GM19467 (cell line): Measurements from ENCODE around the gene ZNF414.
"Not testable (repeated sequence)": the region's sequence is repeated elsewhere in the genome, so short reads cannot be mapped to it uniquely, and the experiment has no call there.

ENCODE experiments used
- ATAC-seq: cut with Tn5 transposase; IDR thresholded peaks from one replicate; pipeline ENCODE4 v1.9.1; 2021; ENCODE audit warnings: mild to moderate bottlenecking, moderate library complexity; ENCODE audit not compliant: unreplicated experiment

The ZNF414 gene

DNA sequence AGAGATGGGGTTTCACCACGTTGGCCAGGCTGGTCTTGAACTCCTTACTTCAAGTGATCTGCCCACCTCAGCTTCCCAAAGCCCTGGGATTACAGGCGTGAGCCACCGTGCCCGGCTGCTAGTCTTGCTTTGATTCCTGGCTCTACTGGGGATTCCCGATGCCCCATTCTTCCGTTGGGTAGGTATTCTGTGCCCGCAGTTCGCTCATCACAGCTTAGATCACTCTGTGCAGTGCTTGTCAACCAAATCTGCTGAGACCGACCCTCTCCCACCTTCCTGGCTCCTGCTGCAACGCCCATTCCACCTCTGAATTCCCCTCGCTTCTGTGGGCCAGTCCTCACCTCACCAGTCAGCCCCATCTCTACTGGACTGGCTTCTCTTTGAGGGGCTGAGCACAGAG is 4.6 kb upstream of the ZNF414 start:
- ATAC-seq: no peak

DNA sequence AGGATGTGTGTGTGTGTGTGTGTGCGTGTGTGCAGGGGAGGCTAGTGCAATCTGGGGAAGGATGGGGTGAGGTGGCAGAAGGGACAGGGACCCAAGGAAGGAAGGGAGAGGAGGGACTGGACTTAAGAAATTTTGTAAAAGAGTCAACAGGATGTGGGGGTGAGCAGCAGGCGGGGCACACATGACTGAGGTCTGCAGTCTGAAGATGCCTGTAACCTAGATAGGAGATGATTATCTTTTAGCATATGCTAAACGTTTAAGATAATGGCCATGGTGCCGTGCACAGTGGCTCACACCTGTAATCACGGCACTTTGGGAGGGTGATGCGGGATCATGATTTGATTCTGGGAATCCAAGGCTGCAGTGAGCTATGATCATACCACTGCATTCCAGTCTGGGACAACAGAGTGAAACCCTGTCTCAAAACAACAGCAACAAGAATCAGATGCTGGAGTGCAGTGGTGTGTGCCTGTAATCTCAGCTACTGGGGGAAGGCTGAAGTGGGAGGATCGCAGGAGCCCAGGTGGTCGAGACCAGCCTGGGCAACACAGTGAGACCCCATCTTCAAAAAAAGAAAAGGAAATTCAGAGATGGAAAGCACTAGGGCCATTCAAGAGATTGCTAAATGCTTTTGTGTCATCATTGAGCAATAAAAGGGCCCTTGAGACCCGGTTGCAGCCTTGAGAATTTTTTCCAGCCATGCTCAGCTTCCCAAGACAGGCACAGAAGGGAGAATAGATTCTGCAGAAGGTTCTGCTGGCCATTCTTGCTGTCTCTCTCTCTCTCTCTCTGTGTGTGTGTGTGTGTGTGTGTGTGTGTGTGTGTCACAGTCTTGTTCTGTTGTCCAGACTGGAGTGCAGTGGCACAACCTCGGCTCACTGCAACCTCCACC is 3.8 kb upstream of the ZNF414 start:
- no peak for ATAC-seq

DNA sequence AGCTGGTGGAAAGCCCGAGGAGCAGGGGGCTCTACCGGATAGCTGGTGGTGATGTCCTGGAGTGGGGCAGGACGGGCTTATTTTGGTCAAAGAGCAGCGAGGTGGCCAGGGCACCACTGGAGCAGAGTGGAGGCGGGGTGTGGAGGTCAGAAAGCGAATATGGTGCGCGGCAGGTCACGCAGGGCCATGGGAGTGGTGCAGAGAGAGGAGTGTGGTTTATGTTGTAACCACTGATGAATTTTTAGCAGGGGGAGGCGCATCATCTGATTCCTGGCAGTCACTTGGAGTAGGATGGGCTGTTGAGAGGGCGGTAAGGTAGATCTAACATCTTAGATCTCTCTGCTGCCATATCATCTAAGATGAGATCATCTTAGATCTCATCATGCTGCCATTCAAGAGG is 1.4 kb upstream of the ZNF414 start:
- no peak for ATAC-seq

DNA sequence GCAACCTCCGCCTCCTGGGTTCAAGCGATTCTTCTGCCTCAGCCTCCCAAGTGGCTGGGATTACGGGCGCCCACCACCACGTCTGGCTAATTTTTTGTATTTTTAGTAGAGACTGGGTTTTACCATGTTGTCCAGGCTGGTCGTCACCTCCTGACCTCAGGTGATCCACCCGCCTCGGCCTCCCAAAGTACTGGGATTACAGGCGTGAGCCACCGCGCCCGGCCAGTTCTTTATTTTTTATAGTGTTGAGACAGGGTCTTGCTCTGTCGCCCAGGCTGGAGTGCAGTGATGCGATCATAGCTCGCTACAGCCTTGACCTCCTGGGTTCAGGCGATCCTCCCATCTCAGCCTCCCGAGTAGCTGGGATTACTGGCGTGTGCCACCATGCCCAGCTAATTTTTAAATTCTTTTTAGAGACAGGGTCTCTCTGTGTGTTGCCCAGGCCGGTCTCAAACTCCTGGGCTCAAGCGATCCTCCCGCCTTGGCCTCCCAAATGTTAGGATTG is 590 bp upstream of the ZNF414 start:
- ATAC-seq: not testable (repeated sequence)

DNA sequence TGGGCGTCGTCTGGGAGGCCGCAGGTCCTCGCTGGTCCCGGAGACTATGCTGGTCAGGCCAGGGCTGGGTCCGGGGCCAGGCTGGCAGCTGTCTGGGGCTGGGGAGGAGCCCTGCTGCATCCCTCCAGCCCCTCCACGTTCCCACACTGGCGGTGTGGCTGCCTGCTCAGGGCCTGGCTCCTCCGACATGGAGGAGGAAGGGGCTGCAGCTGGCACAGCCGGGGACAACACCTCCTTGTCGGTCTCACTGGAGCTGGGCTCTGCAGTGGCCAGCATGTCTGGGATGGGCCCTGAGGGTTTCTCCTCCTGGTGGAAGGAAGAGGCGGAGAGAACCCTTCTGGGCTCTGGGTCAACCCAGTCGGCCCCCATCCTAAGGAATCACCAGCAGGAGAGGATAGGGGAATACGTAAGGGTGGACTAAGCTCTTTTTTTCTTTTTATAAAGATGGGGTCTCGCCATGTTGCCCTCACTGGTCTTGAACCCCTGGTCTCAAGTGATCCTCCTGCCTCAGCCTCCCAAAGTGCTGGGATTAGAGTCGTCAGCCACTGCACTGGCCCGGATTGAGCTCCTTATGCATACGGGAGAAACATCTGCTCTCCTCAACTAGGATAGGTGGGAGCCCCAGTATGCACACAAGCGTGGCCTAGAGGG is 806 bp downstream of the ZNF414 start:
- peak; percentile 2 for ATAC-seq

DNA sequence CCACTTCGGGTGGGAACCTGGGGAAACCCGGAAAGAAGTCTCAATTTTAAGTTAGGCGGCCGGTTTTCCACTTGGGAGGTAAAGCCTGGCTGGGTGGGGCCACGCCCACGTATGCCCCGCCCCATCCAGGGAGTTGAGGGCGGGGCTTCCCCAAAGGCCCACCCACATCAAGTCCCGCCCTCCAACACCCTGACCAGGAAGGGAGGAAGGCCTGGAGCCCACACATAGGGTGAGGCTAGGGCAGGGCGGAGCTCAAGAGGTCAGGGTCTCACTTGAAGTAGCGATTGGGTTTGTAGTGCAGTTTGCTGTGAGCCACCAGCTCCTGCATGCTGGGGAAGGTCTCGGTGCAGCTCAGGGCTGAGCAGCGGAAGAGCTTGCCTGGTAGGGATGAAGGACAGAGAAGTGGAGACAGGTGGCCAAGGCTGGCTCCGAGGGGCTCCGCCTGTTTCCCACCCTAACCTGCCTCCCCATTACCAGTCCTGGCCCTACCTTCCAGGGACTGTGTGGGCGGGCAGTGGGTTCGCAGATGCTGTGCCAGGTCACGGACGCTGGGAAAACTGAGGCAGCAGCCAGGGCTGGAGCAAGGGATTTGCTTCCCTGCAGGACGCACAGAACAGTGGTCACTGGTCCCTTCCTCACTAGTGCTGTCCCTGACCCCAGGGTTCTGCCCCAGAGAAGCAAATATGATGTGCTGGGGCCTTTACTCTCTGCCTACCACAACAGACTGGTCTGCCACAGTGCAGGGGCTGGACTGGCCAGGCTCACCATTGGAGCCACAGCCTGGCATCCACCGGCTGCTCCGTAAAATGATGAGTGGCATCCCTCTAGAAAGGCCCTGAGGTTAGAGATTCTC is 1.6 kb downstream of the ZNF414 start:
- no peak for ATAC-seq

DNA sequence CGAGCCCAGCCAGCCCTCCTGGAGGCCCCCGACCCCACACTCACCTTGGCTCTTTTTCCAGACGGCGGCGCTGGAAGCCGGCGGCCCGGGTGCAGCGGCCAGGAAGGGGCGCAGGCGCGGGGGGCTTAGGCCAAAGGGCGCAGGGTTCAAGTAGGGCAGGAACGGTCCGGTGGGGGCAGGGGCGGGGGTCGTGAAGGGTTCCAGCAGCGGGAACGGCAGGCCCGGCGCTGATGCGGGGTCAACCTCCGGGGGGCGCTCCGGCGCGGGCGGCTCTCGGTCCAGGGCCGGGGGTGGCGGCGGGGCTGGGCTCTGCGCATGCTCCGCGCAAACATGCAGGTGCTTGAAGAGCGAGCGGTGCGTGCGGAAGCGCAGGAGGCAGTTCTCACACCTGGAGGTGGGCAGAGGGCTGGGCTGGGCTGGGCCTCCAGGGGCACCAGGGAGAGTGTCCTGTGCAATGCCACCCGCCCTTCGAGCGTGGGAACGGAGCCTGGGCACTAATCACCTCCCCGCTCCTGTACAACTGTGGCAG is 2.3 kb downstream of the ZNF414 start:
- ATAC-seq: no peak

DNA sequence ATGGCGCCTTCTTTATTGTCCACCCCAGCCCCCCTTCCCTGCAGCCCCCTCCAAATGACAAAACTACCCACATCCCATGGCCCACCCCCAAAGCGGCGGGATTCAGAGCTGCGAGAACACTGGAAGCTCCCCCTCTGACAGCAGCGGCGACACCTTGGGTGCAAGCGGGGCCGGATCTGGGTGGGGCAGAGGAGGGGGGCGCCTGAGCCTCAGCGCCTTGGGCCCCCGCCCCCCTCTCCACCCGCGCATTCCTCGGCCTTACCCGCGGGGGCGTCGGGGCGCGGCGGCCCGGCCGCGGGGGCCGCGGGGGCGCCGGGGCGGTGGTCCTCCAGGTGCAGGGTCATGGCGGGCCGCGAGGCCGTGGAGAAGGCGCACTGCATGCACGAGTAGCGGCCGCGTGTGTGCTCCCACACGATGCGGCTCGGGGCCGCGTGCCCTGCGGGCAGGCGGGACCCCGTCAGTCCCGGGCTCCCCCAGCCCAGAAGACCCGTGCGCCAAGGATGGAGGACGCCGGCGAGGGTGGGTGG is 3.3 kb downstream of the ZNF414 start:
- ATAC-seq: no peak

DNA sequence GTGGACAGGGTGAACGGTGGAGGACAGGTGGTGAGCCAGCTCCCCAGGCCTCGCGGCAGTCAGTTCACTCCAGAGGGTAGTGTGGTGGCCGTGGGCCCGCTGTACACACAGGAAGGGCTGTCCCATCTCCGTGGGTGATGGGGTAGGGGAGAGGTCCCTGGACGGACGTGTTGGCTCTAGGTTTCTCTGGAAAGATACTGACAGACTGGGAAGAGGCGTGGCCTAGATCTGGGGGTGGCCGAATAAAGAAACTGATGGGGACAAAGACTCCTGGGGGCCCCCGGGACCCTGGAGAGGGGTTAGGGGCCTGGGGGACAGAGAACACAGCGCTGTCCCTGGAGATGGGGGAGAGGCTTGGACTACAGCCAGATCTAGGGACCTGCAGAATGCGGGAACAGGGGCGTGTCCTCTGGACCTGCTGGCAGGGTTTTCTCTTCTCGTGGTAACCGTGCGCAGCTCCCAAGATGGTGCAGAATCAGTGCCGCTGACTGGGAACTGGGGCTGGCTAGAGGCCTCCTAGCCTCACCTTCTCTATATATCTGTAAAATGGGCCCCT is 7.5 kb downstream of the ZNF414 start:
- no peak for ATAC-seq

DNA sequence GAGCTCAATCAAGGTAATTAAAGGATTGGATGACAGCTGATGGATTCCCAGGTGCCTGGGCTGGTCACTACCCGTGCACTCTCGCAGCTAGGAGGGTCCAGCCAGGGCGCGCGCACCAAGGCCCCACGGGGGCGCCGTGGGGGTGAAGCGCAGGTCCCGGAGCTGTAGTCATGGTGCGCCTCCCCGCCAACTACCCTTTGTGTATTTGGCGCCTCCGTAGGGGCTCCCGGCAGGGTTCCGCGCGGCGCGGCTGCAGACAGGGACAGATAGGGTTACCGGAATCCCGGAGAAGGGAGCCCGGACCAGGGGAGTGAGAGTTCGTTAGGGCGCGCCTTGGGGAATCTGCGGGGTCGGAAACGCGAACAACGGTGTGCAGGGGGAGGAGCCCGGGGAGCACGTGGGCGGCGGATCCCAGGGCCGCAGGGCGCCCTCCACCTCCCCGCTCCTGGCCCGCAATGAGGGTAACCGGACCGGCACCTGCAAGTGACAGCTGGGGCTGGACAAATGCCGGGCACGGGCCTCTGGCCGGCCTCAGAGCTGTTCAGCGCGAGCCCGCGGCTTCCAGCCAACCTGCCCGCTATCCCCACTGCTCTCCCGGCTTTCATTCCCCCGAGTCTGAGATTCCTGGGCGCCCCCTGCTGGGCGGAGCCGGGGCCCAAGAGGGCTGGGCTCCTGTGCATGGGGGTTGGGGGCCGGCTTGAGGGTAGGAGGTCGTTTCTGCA is 8.1 kb downstream of the ZNF414 start:
- ATAC-seq: no peak

DNA sequence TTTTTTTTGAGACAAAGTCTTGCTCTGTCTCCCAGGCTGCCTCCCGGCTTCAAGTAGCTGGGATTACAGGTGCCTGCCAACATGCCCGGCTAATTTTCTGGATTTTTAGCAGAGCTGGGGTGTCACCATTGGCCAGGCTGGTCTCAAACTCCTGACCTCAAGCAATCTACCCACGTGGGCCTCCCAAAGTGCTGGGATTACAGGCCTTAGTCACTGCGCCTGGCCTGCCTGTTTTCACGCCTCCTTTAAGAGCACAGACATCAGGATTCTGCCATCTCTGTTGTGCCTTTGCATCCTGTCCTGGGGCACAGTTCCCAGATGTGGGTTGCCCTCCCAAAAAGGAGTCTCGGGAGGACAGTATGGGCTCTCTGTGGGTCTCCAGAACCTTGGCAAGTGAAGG is 9.0 kb downstream of the ZNF414 start:
- no peak for ATAC-seq

DNA sequence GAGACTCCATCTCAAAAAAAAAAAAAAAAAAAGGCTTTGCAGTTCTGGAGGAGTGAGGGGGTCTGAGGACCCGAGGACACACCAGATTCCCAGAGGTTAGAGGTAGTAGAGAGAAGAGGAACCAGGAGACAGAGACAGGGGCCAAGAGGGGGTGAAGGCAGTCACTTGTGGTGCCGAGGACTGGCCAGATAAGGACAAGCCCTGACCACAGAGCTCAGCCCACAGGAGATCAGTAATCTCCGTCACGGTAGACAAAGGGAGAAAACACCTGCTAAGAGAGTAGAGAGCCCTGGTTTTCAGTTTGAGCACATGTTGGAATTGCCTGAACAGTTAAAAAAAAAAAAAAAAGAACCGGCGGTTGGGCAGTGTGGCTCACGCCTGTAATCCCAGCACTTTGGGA is 9.8 kb downstream of the ZNF414 start:
- no peak for ATAC-seq

DNA sequence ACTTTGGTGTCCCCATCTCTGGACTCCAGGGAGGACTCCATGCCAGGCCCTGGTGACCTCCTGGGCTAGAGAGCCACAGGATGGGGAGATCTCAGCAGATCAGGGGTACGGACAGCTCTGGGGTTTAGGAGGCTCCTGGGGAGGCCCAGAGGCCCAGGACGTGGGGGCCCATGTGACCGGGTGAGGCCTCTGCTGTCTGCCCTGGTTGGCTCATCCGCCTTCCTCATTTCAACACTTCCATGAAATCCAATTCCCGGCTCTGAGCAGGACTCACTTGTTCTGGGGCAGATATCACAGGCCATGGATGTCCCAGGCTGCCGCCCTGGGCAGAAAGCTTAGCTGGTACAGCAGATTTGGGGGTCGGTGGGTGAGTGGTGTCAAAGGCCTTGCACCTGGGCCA is 10.5 kb downstream of the ZNF414 start:
- no peak for ATAC-seq

DNA sequence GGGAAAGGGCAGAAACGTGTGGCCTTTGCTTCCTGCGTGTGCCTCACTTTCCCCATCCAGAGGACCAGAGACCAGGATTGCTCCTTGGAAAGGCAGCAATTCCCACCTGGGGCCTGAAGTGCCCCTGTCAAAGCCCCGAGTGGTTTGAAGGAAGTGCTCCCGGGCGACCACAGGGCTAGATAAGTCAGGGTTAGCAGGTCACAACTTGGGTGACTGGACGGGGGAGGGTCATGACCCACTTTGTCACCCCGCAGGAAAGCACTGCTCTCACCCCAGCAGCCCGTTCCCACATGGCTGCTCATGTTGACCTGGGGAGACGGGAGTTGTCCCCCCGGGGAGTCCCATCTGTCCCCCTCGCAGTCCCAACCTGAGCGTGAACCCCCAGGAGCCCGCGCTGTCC is 12.0 kb downstream of the ZNF414 start:
- ATAC-seq: no peak

DNA sequence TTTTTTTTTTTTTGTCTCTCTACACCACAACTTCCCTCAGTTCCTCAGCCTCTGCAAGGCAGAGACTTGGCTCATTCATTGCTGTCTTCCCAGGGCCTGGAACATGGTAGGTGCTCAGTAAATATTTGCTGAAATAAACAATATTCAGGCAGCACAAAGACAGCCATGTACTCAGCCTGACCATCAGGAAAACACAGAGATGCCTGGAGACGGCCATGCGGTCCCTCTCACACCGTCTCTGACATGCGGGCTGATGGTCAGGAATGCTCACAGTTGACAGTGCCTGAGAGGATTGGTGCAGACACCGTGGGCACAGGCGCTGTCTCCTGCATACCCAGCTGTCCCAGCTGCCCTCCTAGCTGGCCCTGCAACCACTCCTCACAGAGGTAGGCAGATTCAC is 12.5 kb downstream of the ZNF414 start:
- ATAC-seq: no peak

DNA sequence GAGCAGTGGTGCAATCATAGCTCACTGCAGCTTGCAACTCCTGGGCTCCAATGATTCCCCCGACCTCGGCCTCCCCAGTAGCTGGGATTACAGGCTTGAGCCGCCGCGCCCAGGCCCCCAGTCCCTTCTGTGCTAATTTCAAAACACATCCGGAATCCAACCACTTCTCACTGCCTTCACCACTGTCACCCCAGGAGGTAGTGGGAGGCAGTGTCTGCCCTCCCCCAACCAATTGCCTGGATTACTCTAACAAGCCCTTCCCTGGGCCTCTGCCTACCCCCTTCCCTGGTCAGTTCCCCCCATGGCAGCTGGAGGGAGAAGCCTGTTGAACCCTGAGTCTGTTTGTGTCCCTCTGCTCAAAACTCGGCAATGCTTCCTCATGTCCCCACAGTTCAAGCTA is 13.8 kb downstream of the ZNF414 start:
- no peak for ATAC-seq

DNA sequence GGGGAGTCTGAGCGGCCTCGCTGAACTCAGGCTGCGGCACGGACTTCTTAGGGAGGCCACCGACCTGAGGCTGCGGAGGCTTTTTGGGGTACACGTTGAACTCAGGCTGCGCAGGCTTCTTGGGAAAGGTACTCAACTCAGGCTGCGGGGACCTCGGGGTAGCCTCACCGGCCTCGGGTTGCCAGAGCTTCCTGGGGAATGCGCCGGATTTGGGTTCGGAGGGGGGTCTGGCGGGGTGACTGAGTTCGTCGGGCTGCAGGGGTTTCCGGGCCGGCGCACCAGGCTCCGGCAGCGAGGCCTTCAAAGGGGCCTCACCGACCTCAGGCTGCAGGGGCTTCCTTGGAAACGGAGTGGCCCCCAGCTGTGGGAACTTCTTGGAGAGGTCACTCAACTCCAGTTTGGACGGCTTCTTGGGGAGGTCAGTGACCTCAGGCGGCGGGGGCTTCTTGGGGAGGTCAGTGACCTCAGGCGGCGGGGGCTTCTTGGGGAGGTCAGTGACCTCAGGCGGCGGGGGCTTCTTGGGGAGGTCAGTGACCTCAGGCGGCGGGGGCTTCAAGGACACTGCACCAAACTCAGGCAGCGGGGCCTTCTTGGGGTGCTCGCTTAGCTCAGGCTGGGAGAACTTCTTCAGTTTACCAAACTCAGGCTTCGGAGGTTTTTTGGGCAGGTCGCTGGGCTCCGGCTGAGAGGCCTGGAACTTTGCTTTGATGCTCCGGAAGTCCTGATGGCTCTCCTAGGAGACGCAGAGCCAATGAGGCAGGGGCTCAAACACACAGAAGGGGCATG is 14.7 kb downstream of the ZNF414 start:
- ATAC-seq: no peak

DNA sequence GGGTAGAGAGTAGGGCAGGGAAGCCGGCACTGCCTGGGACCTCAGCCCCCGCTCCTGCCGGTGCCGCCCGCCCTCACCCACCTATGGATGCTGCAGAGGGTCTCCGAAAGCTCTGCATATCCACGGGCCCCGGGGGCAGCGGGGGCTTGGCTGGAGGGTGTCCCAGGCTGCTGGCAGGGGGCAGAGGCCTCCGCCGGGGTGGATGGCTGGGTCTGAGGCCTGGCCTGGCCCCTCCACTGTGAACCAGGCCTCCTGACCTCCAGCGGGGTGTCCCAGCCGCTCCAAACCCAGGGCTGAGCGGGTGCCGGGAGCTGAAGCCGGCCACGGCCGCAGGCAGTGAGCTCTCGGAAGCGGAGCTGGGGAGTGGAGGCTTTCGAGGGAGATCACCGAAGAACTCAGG is 15.7 kb downstream of the ZNF414 start:
- ATAC-seq: no peak

DNA sequence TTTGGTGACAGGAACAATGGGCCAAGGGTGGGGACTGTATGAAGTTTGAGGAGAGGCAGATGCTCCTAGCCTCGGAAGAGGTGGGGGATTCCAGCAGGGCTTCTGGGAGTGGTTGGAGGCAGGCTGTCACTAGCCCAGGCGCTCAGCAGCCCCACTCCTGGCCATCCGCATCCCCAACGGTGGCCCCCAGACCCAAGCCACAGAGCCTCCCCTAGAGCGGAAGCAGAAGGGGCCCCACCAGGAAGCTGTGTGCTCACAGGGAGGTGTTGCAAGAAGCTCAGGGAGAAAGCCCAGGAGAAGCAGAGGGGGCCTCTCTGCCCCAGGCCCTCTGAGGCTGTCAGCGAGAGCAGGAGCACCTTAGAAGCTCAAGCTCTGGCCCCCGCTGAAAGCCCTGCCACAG is 19.8 kb downstream of the ZNF414 start:
- no peak for ATAC-seq
